NOMO-1 treated with dmso at 0.1 percent for 144 hours (cell line): ENCODE measurements around the gene SPINK5.

Experiments
- DNase-seq: peaks from one replicate; lab custom pipeline; 2025; ENCODE audit not compliant: unreplicated experiment; lab: John Stamatoyannopoulos, UW

SPINK5 gene

DNA sequence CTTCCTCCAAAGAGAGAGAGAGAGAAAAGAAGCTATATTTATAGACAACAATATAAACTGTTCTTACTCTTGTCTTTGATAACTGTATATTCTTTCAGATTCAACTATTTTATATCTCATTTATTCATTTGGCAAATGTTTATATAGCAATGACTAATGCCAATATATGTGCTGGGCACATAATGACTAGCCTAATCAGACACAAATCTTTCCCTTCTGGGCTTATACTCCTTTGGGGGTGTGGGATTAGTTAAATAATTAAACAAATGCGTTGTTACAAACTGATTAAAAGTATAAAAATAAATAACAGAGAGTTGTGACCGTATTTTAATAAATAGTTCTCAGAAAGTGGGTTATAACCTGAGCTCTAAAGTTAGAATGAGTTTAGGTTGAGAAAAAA is 108.6 kb downstream of the SPINK5 start:
- no peak for DNase-seq

GRCh38 chr5:148176480-148176879 is 112.7 kb downstream of the SPINK5 start:
- no peak for DNase-seq

- no peak for DNase-seq
These were observed 113.4 kb downstream of the SPINK5 start for GRCh38 chr5:148177207-148177606.

- peak; percentile 5 for DNase-seq
These were observed 115.5 kb downstream of the SPINK5 start for GRCh38 chr5:148179234-148179824.

DNA sequence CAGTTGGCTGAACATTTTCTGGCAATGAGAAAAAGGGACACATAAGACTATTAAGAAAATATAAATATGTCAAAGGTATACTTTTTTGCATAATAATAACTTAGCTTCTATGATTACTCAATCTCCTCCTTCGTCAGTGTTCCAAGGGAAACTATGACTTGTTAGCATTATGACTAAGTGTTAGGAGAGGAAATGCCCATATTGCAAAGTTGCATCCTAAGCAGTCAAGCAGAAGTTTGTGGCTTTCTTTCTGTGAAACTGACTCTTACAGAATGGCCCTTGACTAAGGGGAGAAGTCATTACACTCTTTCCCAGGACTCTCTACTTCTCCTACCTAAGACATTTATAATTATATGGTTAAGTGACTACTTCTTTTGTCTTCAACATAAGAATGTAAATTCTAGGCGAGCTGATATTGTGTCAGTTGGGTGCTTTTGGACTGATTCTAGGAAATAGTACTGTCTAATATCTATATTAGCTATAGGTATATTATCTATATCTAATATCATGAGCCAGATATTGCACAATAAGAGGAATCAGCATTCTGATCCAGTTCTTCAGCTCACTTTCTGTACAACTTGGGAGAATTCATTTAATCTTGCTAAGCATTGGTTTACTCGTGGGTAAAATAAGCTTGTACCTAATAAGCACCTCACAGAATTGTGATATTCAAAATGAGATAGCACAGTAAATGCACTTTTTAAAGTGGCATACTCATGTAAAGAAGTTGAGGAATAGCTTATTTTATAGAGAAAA is 122.6 kb downstream of the SPINK5 start:
- DNase-seq: peak; percentile 45
